ENCODE results near the gene NXPE1.

DNA sequence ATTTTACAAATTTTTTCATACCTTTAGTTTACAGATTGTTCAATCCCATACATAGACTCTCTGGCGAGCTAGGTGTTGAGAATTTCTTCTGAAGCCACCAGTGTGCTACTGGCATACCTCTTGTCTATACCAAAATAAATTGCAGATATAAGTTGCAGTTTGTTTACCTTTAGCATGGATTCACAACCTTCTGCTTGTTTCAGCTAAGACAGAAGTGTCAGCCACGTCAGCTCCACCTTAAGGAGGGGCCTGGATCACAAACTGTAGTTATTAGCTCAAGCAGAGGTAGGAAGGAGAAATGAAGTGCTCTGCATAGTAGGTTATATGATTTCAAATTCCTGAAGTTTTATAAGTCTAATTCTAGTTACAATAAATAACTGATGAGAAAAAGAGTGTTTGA is 35.9 kb upstream of the NXPE1 start, which contains the start of gene NXPE4:
- TF ChIP-seq, protein P1, sequence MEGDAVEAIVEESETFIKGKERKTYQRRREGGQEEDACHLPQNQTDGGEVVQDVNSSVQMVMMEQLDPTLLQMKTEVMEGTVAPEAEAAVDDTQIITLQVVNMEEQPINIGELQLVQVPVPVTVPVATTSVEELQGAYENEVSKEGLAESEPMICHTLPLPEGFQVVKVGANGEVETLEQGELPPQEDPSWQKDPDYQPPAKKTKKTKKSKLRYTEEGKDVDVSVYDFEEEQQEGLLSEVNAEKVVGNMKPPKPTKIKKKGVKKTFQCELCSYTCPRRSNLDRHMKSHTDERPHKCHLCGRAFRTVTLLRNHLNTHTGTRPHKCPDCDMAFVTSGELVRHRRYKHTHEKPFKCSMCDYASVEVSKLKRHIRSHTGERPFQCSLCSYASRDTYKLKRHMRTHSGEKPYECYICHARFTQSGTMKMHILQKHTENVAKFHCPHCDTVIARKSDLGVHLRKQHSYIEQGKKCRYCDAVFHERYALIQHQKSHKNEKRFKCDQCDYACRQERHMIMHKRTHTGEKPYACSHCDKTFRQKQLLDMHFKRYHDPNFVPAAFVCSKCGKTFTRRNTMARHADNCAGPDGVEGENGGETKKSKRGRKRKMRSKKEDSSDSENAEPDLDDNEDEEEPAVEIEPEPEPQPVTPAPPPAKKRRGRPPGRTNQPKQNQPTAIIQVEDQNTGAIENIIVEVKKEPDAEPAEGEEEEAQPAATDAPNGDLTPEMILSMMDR (optimal IDR thresholded peaks at IDR 0.05 in 1 of 3, IDR thresholded peaks at IDR 0.05 in 1 of 3, conservative IDR thresholded peaks at IDR 0.05 in 1 of 3; ENCODE audit: extremely low read depth in 1 of 3, insufficient read depth in 2 of 3, low read length in 3 of 3), result no peak
- no peak for TF ChIP-seq EZH2 (IDR thresholded peaks at IDR 0.05; ENCODE audit: low read length)

Measured in keratinocyte (primary cell).